Spleen (tissue), 11 donors: ENCODE data around the gene SH3RF1. TPM values are rescaled to one million over a fixed set of nuclear protein-coding genes. Genes with fewer than 3 reads are reported as not detected.

Experiments used
- DNase-seq: peaks from one replicate; pipeline ENCODE4 v3.0.0-alpha.2; 2020
- H3K27ac ChIP-seq, 8 donors: fragments of 200-600 bp; sonication (generic) in 7 of 8; 1 replicate in 4 of 8; 2 replicates in 4 of 8; pipeline versions ENCODE4 v1.5.0 to v1.8.0; 2016 to 2021; ENCODE audit warnings: inconsistent platforms in 4 of 8, mild to moderate bottlenecking in 4 of 8, moderate library complexity in 1 of 8
- H3K27me3 ChIP-seq, 7 donors: fragments of 200-600 bp; sonication (generic) in 6 of 7; replicated peaks in 1 of 7; 1 replicate in 4 of 7; 2 replicates in 3 of 7; pipeline versions ENCODE4 v1.5.0 to v1.8.0; 2016 to 2021; ENCODE audit warnings: inconsistent platforms in 3 of 7, mild to moderate bottlenecking in 1 of 7
- H3K36me3 ChIP-seq, 6 donors: fragments of 200-600 bp; sonication (generic) in 5 of 6; 1 replicate in 4 of 6; 2 replicates in 2 of 6; pipeline versions ENCODE4 v1.5.0 to v1.8.0; 2016 to 2021; ENCODE audit warnings: inconsistent platforms in 2 of 6
- H3K4me1 ChIP-seq, 6 donors: fragments of 200-600 bp; sonication (generic) in 5 of 6; 1 replicate in 3 of 6; 2 replicates in 3 of 6; pipeline versions ENCODE4 v1.5.0 to v1.8.0; 2016 to 2021; ENCODE audit warnings: inconsistent platforms in 3 of 6
- H3K4me3 ChIP-seq, 8 donors: fragments of 200-600 bp; sonication (generic) in 7 of 8; 1 replicate in 4 of 8; 2 replicates in 4 of 8; pipeline versions ENCODE4 v1.5.0 to v1.8.0; 2016 to 2021; ENCODE audit warnings: inconsistent platforms in 4 of 8, mild to moderate bottlenecking in 4 of 8, moderate library complexity in 2 of 8
- H3K9me3 ChIP-seq, 8 donors: fragments of 200-600 bp; sonication (generic) in 7 of 8; 1 replicate in 4 of 8; 2 replicates in 4 of 8; pipeline versions ENCODE4 v1.5.0 to v1.8.0; 2016 to 2021; ENCODE audit warnings: inconsistent platforms in 4 of 8
- CTCF ChIP-seq, 11 experiments: fragments of 200-600 bp in 7 of 11; fragments of 450-650 bp in 4 of 11; sonication (generic) in 4 of 11; IDR thresholded peaks in 8 of 11; conservative IDR thresholded peaks in 3 of 11; 1 replicate in 7 of 11; 2 replicates in 4 of 11; pipeline versions ENCODE4 v1.4.0 to v1.8.0; 2016 to 2021; ENCODE audit warnings: antibody characterized with exemption in 11 of 11, inconsistent platforms in 4 of 11, mild to moderate bottlenecking in 1 of 11
- POLR2A ChIP-seq, 3 donors: fragments of 450-650 bp; IDR thresholded peaks; one replicate each; pipeline ENCODE4 v1.5.1; 2017; ENCODE audit warnings: antibody characterized with exemption in 3 of 3, mild to moderate bottlenecking in 1 of 3
- POLR2AphosphoS5 ChIP-seq, 3 donors: sonication (generic); formaldehyde crosslinking; IDR thresholded peaks; one replicate each; pipeline ENCODE4 v1.5.1; 2017; ENCODE audit warnings: antibody characterized with exemption in 3 of 3
- WGBS, 5 donors: extraction: QIAGEN DNeasy Blood & Tissue Kit in 3 of 5; methylation state at CpG; one replicate each; pipeline versions ENCODE4 v1.1.5 to v1.1.7; 2013 to 2018; 5-methylcytosine and 5-hydroxymethylcytosine counted together
- intact Hi-C: fragments of 100-400 bp; cut with DNase I; formaldehyde crosslinking; loops from one replicate; pipeline ENCODE4 v1.15.0; 2023; ENCODE audit warnings: low total_unique reads
- polyA plus RNA-seq, 3 donors: library from polyadenylated mRNA; stranded (reverse); fragments of 200-250 nt; gene quantifications; one replicate each; pipeline ENCODE4 v1.2.1, GENCODE V29; 2013
- total RNA-seq, 7 donors: library from RNA; depleted of rRNA in 3 of 7; stranded (reverse); fragments of >200 nt in 3 of 7; fragmentation: NEBNext Ultra II Directional in 4 of 7; extraction: Animal tissue kit (Norgen Biotek cat#: 25700) in 4 of 7; gene quantifications; one replicate each; pipeline versions ENCODE4 v1.1.0 to v1.2.1, GENCODE V29; 2016 to 2021
- donor health status: healthy with polysubstance abuse.
- donor health status: DM: no; HTN: no; CAD: no; lungs with moderate emphysema.
- donor health status: DM: no; HTN: no; CAD: no.
- donor health status: Bipolar disorder and iron deficiency.
- donor health status: healthy.
- donor health status: DM: no; HTN: no; CAD: no.
- donor health status: DM: yes; HTN: yes; CAD: no.

Gene SH3RF1
- total and polyA plus RNA-seq, 10 donors: 1.1 to 18.6 (median 10.0) TPM

DNA sequence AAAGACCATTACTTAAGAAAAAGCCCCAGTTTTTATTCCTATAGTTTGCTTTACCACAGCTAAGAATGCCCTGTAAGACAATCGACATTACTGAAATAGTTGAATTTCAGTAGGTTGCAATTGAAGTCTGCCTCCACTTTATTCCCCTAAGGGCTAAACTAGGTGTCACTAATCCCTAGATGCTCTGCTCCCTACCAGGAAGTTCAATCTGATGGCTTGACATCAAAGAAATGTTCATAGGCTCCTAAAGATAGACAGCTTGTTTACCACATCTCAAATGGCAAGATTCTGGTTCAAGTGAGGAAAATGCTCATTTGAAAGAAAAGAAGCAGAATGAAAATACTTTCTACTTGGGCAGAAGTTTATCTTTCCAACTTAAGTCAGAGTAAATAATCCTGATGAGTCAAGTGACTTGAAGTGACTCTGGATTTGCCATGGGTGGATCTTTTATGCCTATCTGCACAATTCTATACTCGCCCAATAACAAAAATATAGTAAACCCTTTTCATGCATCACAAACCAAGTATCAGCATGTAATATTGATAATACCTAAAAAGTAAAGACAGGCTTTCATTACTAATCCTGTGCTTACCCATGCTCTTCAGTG is 117.2 kb downstream of the SH3RF1 start:
- H3K27me3 ChIP-seq: no peaks in the 10 kb centered on the region
- TF ChIP-seq POLR2AphosphoS5 (IDR thresholded peaks at IDR 0.05) (no peak), POLR2A (IDR thresholded peaks at IDR 0.05) (no peak), CTCF (IDR thresholded peaks at IDR 0.05 in 8 of 11, conservative IDR thresholded peaks at IDR 0.05 in 3 of 11) (no peak)
- H3K9me3 ChIP-seq: no peaks in the 10 kb centered on the region
- peaks cover 0 to 3% (median 0%) of the 10 kb centered on the region in 6 donors for H3K4me1 ChIP-seq
- intact Hi-C loops: no loop called here
- H3K4me3 ChIP-seq: no peak overlapping the region
- peaks cover 0 to 39% (median 0%) of the 10 kb centered on the region in 6 donors for H3K36me3 ChIP-seq
- no peak for DNase-seq
- 92 to 99% (median 97%) methylated on average over 2 of the region's 2 CpGs for WGBS, 5 donors
- H3K27ac ChIP-seq: no peak overlapping the region

- H3K36me3 ChIP-seq: peaks cover 0 to 39% (median 0%) of the 10 kb centered on the region in 6 donors
- H3K27ac ChIP-seq: no peak overlapping the region
- intact Hi-C loops: no loop called here
- no peaks in the 10 kb centered on the region for H3K27me3 ChIP-seq
- H3K4me3 ChIP-seq: no peak overlapping the region
- WGBS, 5 donors: 80 to 96% (median 94%) methylated on average over 4 of the region's 4 CpGs
- TF ChIP-seq POLR2A (IDR thresholded peaks at IDR 0.05) (no peak), CTCF (IDR thresholded peaks at IDR 0.05 in 8 of 11, conservative IDR thresholded peaks at IDR 0.05 in 3 of 11) (no peak), POLR2AphosphoS5 (IDR thresholded peaks at IDR 0.05) (no peak)
- H3K4me1 ChIP-seq: peaks cover 0 to 3% (median 0%) of the 10 kb centered on the region in 6 donors
- no peaks in the 10 kb centered on the region for H3K9me3 ChIP-seq
- DNase-seq: no peak
Measured at GRCh38 chr4:169152899-169153298, 117.9 kb downstream of the SH3RF1 start.

DNA sequence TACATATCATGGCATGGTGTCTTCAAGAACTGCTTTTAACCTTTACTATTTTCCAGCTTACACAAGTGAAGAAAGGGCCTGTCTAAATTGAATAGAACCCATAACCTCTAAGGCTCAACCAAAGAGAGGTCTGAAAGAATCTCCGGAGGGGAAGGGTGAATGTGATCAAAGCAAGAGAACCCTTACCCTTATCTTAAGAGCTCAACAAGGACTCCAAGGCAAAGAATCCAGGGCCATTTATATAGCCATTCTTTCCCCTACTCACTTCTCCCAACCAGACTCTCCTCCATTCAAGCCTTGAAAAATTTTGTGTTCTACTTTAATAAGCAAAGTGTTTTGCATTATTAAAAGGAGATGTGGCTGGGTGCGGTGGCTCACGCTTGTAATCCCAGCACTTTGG is 118.7 kb downstream of the SH3RF1 start:
- peaks cover 0 to 39% (median 0%) of the 10 kb centered on the region in 6 donors for H3K36me3 ChIP-seq
- TF ChIP-seq POLR2AphosphoS5 (IDR thresholded peaks at IDR 0.05): no peak
- H3K27me3 ChIP-seq: no peaks in the 10 kb centered on the region
- H3K4me1 ChIP-seq: peaks cover 0 to 3% (median 0%) of the 10 kb centered on the region in 6 donors
- intact Hi-C loops: no loop called here
- no peak overlapping the region for H3K4me3 ChIP-seq
- H3K9me3 ChIP-seq: no peaks in the 10 kb centered on the region
- 94 to 98% (median 96%) methylated on average over 3 of the region's 3 CpGs for WGBS, 5 donors
- no peak for DNase-seq
- no peak overlapping the region for H3K27ac ChIP-seq

- intact Hi-C loops: no loop called here
- TF ChIP-seq POLR2AphosphoS5 (IDR thresholded peaks at IDR 0.05) (no peak), POLR2A (IDR thresholded peaks at IDR 0.05) (no peak), CTCF (IDR thresholded peaks at IDR 0.05 in 8 of 11, conservative IDR thresholded peaks at IDR 0.05 in 3 of 11) (no peak)
- H3K27ac ChIP-seq: no peak overlapping the region
- no peak overlapping the region for H3K4me3 ChIP-seq
- WGBS, 5 donors: 86 to 92% (median 89%) methylated on average over 2 of the region's 2 CpGs
- no peaks in the 10 kb centered on the region for H3K27me3 ChIP-seq
- H3K36me3 ChIP-seq: peaks cover 0 to 39% (median 0%) of the 10 kb centered on the region in 6 donors
- DNase-seq: no peak
- H3K9me3 ChIP-seq: no peaks in the 10 kb centered on the region
- H3K4me1 ChIP-seq: peaks cover 0 to 3% (median 0%) of the 10 kb centered on the region in 6 donors
Measured at GRCh38 chr4:169151671-169152070, 119.1 kb downstream of the SH3RF1 start.
